ENCODE results near the gene DYNC1LI2. TPM values are rescaled to one million over a fixed set of nuclear protein-coding genes. Genes with fewer than 3 reads are reported as not detected.

Gene DYNC1LI2
- total RNA-seq, 1 experiment from 2014 or later: 94.2 TPM

GRCh38 chr16:66711581-66711980 is 39.8 kb downstream of the DYNC1LI2 start:
- Histone ChIP-seq H2BK12ac (ENCODE audit: insufficient read length, low read depth, low read length) (no peak overlapping the region), H2AFZ (ENCODE audit: low read length) (no peak overlapping the region), H2BK5ac (ENCODE audit: insufficient read length, low read length) (no peak overlapping the region), H3K79me1 (ENCODE audit: insufficient read depth, low read depth, low read length, poor library complexity, severe bottlenecking) (no peaks in the 10 kb centered on the region), H2AK5ac (ENCODE audit: insufficient read length, low read length) (no peak overlapping the region), H3T11ph (ENCODE audit: low read length) (no peak overlapping the region), H4K8ac (replicated peaks; ENCODE audit: insufficient read length, low read depth, low read length) (no peak overlapping the region), H3K23ac (ENCODE audit: insufficient read length, low read depth, low read length) (no peak overlapping the region), H4K91ac (ENCODE audit: insufficient read length, low read depth, low read length) (no peak overlapping the region), H2BK15ac (ENCODE audit: low read depth, low read length) (no peak overlapping the region), H3K56ac (ENCODE audit: insufficient read length, low read depth, low read length) (no peak overlapping the region), H3K27me3 (ENCODE audit: insufficient read depth, low read length) (no peaks in the 10 kb centered on the region), H3K4ac (ENCODE audit: low read depth, low read length) (no peak overlapping the region), H3K4me2 (ENCODE audit: insufficient read depth, insufficient read length, low read length) (no peak overlapping the region), H3K14ac (ENCODE audit: insufficient read depth, low read length) (no peak overlapping the region), H3K18ac (ENCODE audit: insufficient read length, low read depth, low read length) (no peak overlapping the region), H4K5ac (ENCODE audit: insufficient read length, low read depth, low read length) (no peak overlapping the region), H3K79me2 (ENCODE audit: insufficient read depth, low read length) (no peaks in the 10 kb centered on the region), H2BK20ac (ENCODE audit: low read depth, low read length, poor library complexity, severe bottlenecking) (no peak overlapping the region), H3K9me3 (ENCODE audit: control insufficient read depth, low read depth, low read length) (no peaks in the 10 kb centered on the region), H4K20me1 (ENCODE audit: control insufficient read depth, insufficient read depth, insufficient read length) (peaks cover 2% of the 10 kb centered on the region), H3K23me2 (ENCODE audit: insufficient read length, low read depth, low read length, poor library complexity, severe bottlenecking) (no peaks in the 10 kb centered on the region), H2BK120ac (ENCODE audit: low read depth, low read length, poor library complexity, severe bottlenecking) (no peak overlapping the region), H3K27ac (ENCODE audit: insufficient read length, low read depth, low read length) (no peak overlapping the region), H3K9ac (ENCODE audit: extremely low read depth, insufficient read length, low read length) (no peak overlapping the region), H3K4me1 (ENCODE audit: insufficient read depth, low read length) (no peaks in the 10 kb centered on the region)
- H3K36me3 Mint-ChIP-seq (ENCODE audit: insufficient read depth in 1 of 3, low read depth in 3 of 3): peaks cover 3 to 5% (median 4%) of the 10 kb centered on the region in 3 experiments; a peak in 4 of 7 replicates
- no peak for DNase-seq
- peaks cover 6% of the 10 kb centered on the region for H3K27me3 Mint-ChIP-seq (ENCODE audit: low read depth)
- H3K4me3 Mint-ChIP-seq: no peak overlapping the region
- TF ChIP-seq CTCF (conservative IDR thresholded peaks at IDR 0.05): no peak
- peaks cover 0 to 8% of the 10 kb centered on the region in 2 experiments; a peak in 2 of 4 replicates for H3K4me1 Mint-ChIP-seq
- peaks cover 4 to 9% of the 10 kb centered on the region in 2 experiments; a peak in 4 of 5 replicates for H3K9me3 Mint-ChIP-seq
- H3K27ac Mint-ChIP-seq: no peak overlapping the region
